Endothelial cell of umbilical vein (primary cell): ENCODE results near the gene E2F2. TPM values are rescaled to one million over a fixed set of nuclear protein-coding genes. Genes with fewer than 3 reads are reported as not detected.

Experiments used
- BruUV-seq: library from RNA; stranded (reverse); fragments of 400-500 nt; replicated peaks from 2 replicates; lab custom pipeline; 2021; lab: Mats Ljungman, UMichigan
- CTCF ChIA-PET: fragments of 300-600, 350-600 bp; sonication (Branson Sonifier 250); formaldehyde crosslinking; loops from one replicate; lab custom pipeline; 2021; ENCODE audit warnings: antibody characterized with exemption, inconsistent platforms; lab: Charles Lee
- POLR2A ChIA-PET: fragments of 300-600, 350-600 bp; sonication (Branson Sonifier 250); formaldehyde crosslinking; loops from one replicate; lab custom pipeline; 2021; ENCODE audit warnings: antibody characterized with exemption, inconsistent platforms; lab: Charles Lee
- DNase-seq: peaks from one replicate; pipeline ENCODE4 v3.0.0-alpha.2; 2011; ENCODE audit warnings: low read depth, low spot score
- FAIRE-seq: peaks from 2 replicates; lab custom pipeline; 2011; peaks lifted over from hg19 to GRCh38; lab: Jason Lieb, UNC
- H2AFZ ChIP-seq: 2 replicates; pipeline ENCODE4 v1.6.0; 2012; ENCODE audit warnings: low read depth, low read length, control low read depth, inconsistent platforms
- H3K27ac ChIP-seq: 2 replicates; pipeline ENCODE4 v1.5.1; 2011; ENCODE audit warnings: low read depth, mild to moderate bottlenecking, control low read depth, low read length, moderate library complexity; ENCODE audit not compliant: insufficient read depth
- H3K27me3 ChIP-seq, 2 experiments: 2 replicates each; pipeline versions ENCODE4 v1.6.0 to v1.6.1; 2011; ENCODE audit warnings: low read length in 2 of 2, mixed read lengths in 1 of 2; ENCODE audit not compliant: control insufficient read depth in 2 of 2, insufficient read depth in 2 of 2
- H3K36me3 ChIP-seq, 2 experiments: 2 replicates in 1 of 2; 3 replicates in 1 of 2; pipeline ENCODE4 v1.5.1; 2011; ENCODE audit warnings: low read length in 2 of 2, mild to moderate bottlenecking in 1 of 2, moderate library complexity in 1 of 2; ENCODE audit not compliant: control insufficient read depth in 2 of 2, insufficient read depth in 2 of 2; ENCODE audit errors: extremely low read depth in 1 of 2
- H3K4me1 ChIP-seq: 3 replicates; pipeline ENCODE4 v1.5.1; 2011; ENCODE audit warnings: mild to moderate bottlenecking, low read length; ENCODE audit not compliant: control insufficient read depth, insufficient read depth; ENCODE audit errors: extremely low read depth
- H3K4me2 ChIP-seq: 2 replicates; pipeline ENCODE4 v1.6.1; 2011; ENCODE audit warnings: low read length, control low read depth, mixed read lengths; ENCODE audit not compliant: insufficient read depth
- H3K4me3 ChIP-seq, 3 experiments: fragments of 200-600 bp in 1 of 3; sonication (generic), shearing (Covaris generic) in 1 of 3; replicated peaks in 1 of 3; 2 replicates each; pipeline ENCODE4 v1.5.1; 2011 to 2016; ENCODE audit warnings: control low read depth in 3 of 3, low read length in 3 of 3, mild to moderate bottlenecking in 2 of 3, inconsistent platforms in 1 of 3, low read depth in 1 of 3, moderate library complexity in 1 of 3; ENCODE audit not compliant: insufficient read depth in 1 of 3
- H3K79me2 ChIP-seq: 2 replicates; pipeline ENCODE4 v1.6.0; 2012; ENCODE audit warnings: low read length, inconsistent platforms; ENCODE audit not compliant: control insufficient read depth, insufficient read depth
- H3K9ac ChIP-seq: replicated peaks from 2 replicates; pipeline ENCODE3; 2011; ENCODE audit warnings: low read length, control low read depth; ENCODE audit not compliant: insufficient read depth; ENCODE audit errors: extremely low read depth
- H3K9me1 ChIP-seq: replicated peaks from 3 replicates; pipeline ENCODE4 v1.6.0; 2011; ENCODE audit warnings: mild to moderate bottlenecking, low read length; ENCODE audit not compliant: control insufficient read depth, insufficient read depth; ENCODE audit errors: extremely low read depth
- H3K9me3 ChIP-seq: replicated peaks from 2 replicates; pipeline ENCODE4 v1.5.1; 2012; ENCODE audit warnings: low read length, inconsistent platforms; ENCODE audit not compliant: control insufficient read depth, insufficient read depth
- H4K20me1 ChIP-seq: replicated peaks from 2 replicates; pipeline ENCODE3; 2011; ENCODE audit warnings: mild to moderate bottlenecking, low read length; ENCODE audit not compliant: control insufficient read depth, insufficient read depth; ENCODE audit errors: extremely low read depth
- EZH2 ChIP-seq: IDR thresholded peaks from 2 replicates; pipeline ENCODE4 v1.6.1; 2012; ENCODE audit warnings: borderline replicate concordance, low read depth, mild to moderate bottlenecking, moderate library complexity, low read length, inconsistent platforms; ENCODE audit not compliant: severe bottlenecking
- FOS ChIP-seq: IDR thresholded peaks from 2 replicates; pipeline ENCODE4 v1.6.1; 2011; ENCODE audit warnings: mild to moderate bottlenecking, low read length, moderate library complexity, borderline replicate concordance; ENCODE audit not compliant: insufficient read depth
- GATA2 ChIP-seq: IDR thresholded peaks from 2 replicates; pipeline ENCODE4 v1.7.0; 2011; ENCODE audit warnings: low read depth, mild to moderate bottlenecking, moderate library complexity, mixed read lengths, low read length; ENCODE audit not compliant: insufficient read length, insufficient read depth
- JUN ChIP-seq: IDR thresholded peaks from 2 replicates; pipeline ENCODE4 v1.6.1; 2011; ENCODE audit warnings: borderline replicate concordance, low read depth; ENCODE audit not compliant: insufficient read length, insufficient read depth
- MYC ChIP-seq: IDR thresholded peaks from one replicate; pipeline ENCODE4 v1.6.1; 2011; ENCODE audit warnings: mild to moderate bottlenecking, low read depth, low read length
- POLR2A ChIP-seq: IDR thresholded peaks from 2 replicates; pipeline ENCODE4 v1.6.1; 2012; ENCODE audit warnings: low read depth, mild to moderate bottlenecking, control low read depth, low read length
- POLR2AphosphoS5 ChIP-seq: IDR thresholded peaks from 2 replicates; pipeline ENCODE4 v1.6.1; 2012; ENCODE audit warnings: low read depth, mild to moderate bottlenecking, control low read depth, low read length, moderate library complexity; ENCODE audit not compliant: insufficient read depth
- dilution Hi-C: fragments of 300-500 bp; cut with MboI; formaldehyde crosslinking; loops from one replicate; pipeline ENCODE4 v1.15.0; 2019; ENCODE audit warnings: low sequenced_read_pairs; ENCODE audit not compliant: extremely low pct_ligation_motif_present
- intact Hi-C: fragments of 100-400 bp; cut with micrococcal nuclease; formaldehyde crosslinking; loops from one replicate; pipeline ENCODE4 v1.10.0; 2022
- polyA plus RNA-seq, 4 experiments: library from polyadenylated mRNA; depleted of rRNA in 3 of 4; stranded (reverse) in 3 of 4; unstranded in 1 of 4; fragments of >200 nt; gene quantifications; 2 replicates each; pipeline versions ENCODE4 v1.2.1 to v1.2.3, GENCODE V29; 2011 to 2012; ENCODE audit warnings: missing spikeins in 1 of 4
- total RNA-seq: library from RNA; stranded (reverse); gene quantifications from 2 replicates; pipeline ENCODE4 v1.2.3, GENCODE V29; 2021
- TF ChIP-seq, protein P1 (sequence below), 2 donors: IDR thresholded peaks; 1 replicate in 1 of 2; 2 replicates in 1 of 2; pipeline ENCODE4 v1.5.1; 2011; ENCODE audit warnings: low read length in 2 of 2, mild to moderate bottlenecking in 2 of 2, moderate library complexity in 2 of 2, control low read depth in 1 of 2, inconsistent platforms in 1 of 2, low read depth in 1 of 2; ENCODE audit not compliant: insufficient read depth in 1 of 2; ENCODE audit errors: extremely low read depth in 1 of 2
- TF ChIP-seq, protein P2 (sequence below): IDR thresholded peaks from 2 replicates; pipeline ENCODE4 v1.6.1; 2011; ENCODE audit not compliant: insufficient read depth, insufficient read length

The E2F2 gene
- total and polyA plus RNA-seq, 2 donors (not counting 3 experiments of a cell fraction or from before 2014, with no cell fraction given), result 1.1 to 5.6 TPM

DNA sequence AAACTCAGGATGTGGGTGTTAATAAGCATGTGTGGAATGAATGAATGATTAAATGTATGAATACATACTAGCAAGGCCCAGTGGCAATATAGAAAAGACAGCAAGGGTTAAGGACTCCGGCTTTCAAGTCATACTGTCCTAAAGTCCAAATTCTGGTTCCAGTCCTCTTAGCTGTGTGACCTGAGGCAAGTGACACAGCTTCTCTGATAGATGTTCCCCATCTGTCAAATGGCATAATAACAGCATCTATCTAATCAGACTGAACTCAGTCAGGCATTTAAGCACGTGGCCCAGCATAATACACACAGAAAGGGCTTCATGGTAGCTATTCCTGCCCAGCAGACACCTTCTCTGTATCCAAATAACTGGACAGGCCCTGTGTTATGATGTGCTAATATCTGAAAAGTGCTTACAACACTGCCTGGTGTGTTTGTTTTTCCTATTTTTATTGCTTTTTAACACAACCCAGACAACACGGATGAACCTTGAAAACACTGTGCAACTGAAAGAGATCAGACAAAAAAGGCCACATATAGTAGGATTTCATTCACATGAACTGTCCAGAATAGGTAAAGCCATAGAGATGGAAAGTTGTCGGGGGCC lies 59.5 kb downstream of the E2F2 start:
- ChIA-PET POLR2A (no interaction called here), CTCF (interaction anchor here (1.4 to 3.1 kb wide), 3 partner anchors 12 to 127 kb away, joined by 4 to 14 read pairs (median 7); partner anchors contain the start of genes ASAP3 and HNRNPR)
- no peaks in the 10 kb centered on the region for H3K9me1 ChIP-seq
- H3K4me3 ChIP-seq, result no peak overlapping the region
- H3K4me2 ChIP-seq, result no peak overlapping the region
- TF ChIP-seq, protein P1, sequence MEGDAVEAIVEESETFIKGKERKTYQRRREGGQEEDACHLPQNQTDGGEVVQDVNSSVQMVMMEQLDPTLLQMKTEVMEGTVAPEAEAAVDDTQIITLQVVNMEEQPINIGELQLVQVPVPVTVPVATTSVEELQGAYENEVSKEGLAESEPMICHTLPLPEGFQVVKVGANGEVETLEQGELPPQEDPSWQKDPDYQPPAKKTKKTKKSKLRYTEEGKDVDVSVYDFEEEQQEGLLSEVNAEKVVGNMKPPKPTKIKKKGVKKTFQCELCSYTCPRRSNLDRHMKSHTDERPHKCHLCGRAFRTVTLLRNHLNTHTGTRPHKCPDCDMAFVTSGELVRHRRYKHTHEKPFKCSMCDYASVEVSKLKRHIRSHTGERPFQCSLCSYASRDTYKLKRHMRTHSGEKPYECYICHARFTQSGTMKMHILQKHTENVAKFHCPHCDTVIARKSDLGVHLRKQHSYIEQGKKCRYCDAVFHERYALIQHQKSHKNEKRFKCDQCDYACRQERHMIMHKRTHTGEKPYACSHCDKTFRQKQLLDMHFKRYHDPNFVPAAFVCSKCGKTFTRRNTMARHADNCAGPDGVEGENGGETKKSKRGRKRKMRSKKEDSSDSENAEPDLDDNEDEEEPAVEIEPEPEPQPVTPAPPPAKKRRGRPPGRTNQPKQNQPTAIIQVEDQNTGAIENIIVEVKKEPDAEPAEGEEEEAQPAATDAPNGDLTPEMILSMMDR (IDR thresholded peaks at IDR 0.05; ENCODE audit: extremely low read depth in 1 of 2, insufficient read depth in 1 of 2, low read depth in 1 of 2, low read length in 2 of 2), result no peak
- TF ChIP-seq POLR2A (no peak), EZH2 (no peak), GATA2 (no peak), FOS (no peak), JUN (no peak), MYC (no peak), POLR2AphosphoS5 (no peak)
- TF ChIP-seq, protein P2, sequence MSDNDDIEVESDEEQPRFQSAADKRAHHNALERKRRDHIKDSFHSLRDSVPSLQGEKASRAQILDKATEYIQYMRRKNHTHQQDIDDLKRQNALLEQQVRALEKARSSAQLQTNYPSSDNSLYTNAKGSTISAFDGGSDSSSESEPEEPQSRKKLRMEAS, result no peak
- no peak overlapping the region for H2AFZ ChIP-seq
- H3K27ac ChIP-seq, result no peak overlapping the region
- peaks cover 13% of the 10 kb centered on the region for H3K4me1 ChIP-seq
- DNase-seq, result no peak
- no peak overlapping the region for H3K9ac ChIP-seq
- no peaks in the 10 kb centered on the region for H3K79me2 ChIP-seq
- dilution Hi-C loops (no loop called here), intact Hi-C loops (no loop called here)
- no peaks in the 10 kb centered on the region for H3K27me3 ChIP-seq
- no TSS peak for BruUV-seq
- FAIRE-seq, result no peak
- H4K20me1 ChIP-seq, result no peaks in the 10 kb centered on the region
- no peaks in the 10 kb centered on the region for H3K36me3 ChIP-seq
- H3K9me3 ChIP-seq, result no peaks in the 10 kb centered on the region
